ENCODE measurements around the gene CALML6.
A peak's percentile ranks its signal among the peaks of the same experiment; 100 is the strongest.

The CALML6 gene

GRCh38 chr1:1911350-1912041 is 3.6 kb upstream of the CALML6 start:
- no peak for DNase-seq

- DNase-seq, result no peak
Observed at GRCh38 chr1:1914101-1914970, 724 bp upstream of the CALML6 start.

- no peak for DNase-seq
Observed at GRCh38 chr1:1915911-1916840, 1.1 kb downstream of the CALML6 start.

GRCh38 chr1:1916851-1917251 is 1.8 kb downstream of the CALML6 start:
- no peak for DNase-seq

- no peak for DNase-seq
Observed at GRCh38 chr1:1917304-1917976, 2.4 kb downstream of the CALML6 start.

- DNase-seq, result no peak
Observed at GRCh38 chr1:1917995-1918900, 3.2 kb downstream of the CALML6 start.

- DNase-seq, result no peak
Observed at GRCh38 chr1:1918901-1919303, 3.8 kb downstream of the CALML6 start, which contains the start of gene TMEM52. TMEM52 (minus strand) TSS chr1:1919279; CDS start chr1:1919265, 14 bp downstream.

- peak; percentile 98 for DNase-seq
Observed at GRCh38 chr1:1919304-1920056, 4.4 kb downstream of the CALML6 start.

GRCh38 chr1:1920057-1920607 is 5.1 kb downstream of the CALML6 start:
- no peak for DNase-seq

GRCh38 chr1:1920608-1921458 is 5.8 kb downstream of the CALML6 start:
- DNase-seq, result no peak

GRCh38 chr1:1921459-1921862 is 6.4 kb downstream of the CALML6 start:
- no peak for DNase-seq

GRCh38 chr1:1921901-1922701 is 7.0 kb downstream of the CALML6 start:
- no peak for DNase-seq

GRCh38 chr1:1922702-1922955 is 7.6 kb downstream of the CALML6 start:
- DNase-seq, result no peak

GRCh38 chr1:1922956-1923833 is 8.1 kb downstream of the CALML6 start:
- DNase-seq, result no peak

- DNase-seq, result no peak
Observed at GRCh38 chr1:1924386-1924785, 9.3 kb downstream of the CALML6 start.

GRCh38 chr1:1924849-1925248 is 9.8 kb downstream of the CALML6 start:
- DNase-seq, result no peak
